HCT116 (cell line): Measurements from ENCODE around the gene ACER3. TPM values are rescaled to one million over a fixed set of nuclear protein-coding genes. Genes with fewer than 3 reads are reported as not detected.

Experiments
- ATAC-seq: fragments of 200-7000 bp; cut with Tn5 transposase; 2 replicates; pipeline ENCODE4 v1.9.1; 2020; ENCODE audit warnings: mild to moderate bottlenecking, moderate library complexity
- BruUV-seq: library from RNA; stranded (reverse); fragments of 400-500 nt; replicated peaks from 2 replicates; lab custom pipeline; 2021; lab: Mats Ljungman, UMichigan
- CTCF ChIA-PET: fragments of 300-600 bp; sonication (Branson Sonifier 250); formaldehyde crosslinking; loops from one replicate; lab custom pipeline; 2021; ENCODE audit warnings: antibody characterized with exemption; lab: Charles Lee
- POLR2A ChIA-PET: fragments of 300-600, 350-600 bp; sonication (Branson Sonifier 250); formaldehyde crosslinking; loops from one replicate; lab custom pipeline; 2021; ENCODE audit warnings: antibody characterized with exemption; lab: Charles Lee
- RAD21 ChIA-PET, 2 experiments: fragments of 300-600 bp; sonication (Branson Sonifier 250); formaldehyde crosslinking; loops; one replicate each; lab custom pipeline; 2023; ENCODE audit warnings: low total read pairs in 2 of 2; ENCODE audit not compliant: uncharacterized antibody in 2 of 2, unreplicated experiment in 2 of 2, low non-redundant PET in 1 of 2; lab: Charles Lee
- DNase-seq: peaks from one replicate; pipeline ENCODE4 v3.0.0-alpha.2; 2010; ENCODE audit warnings: low read depth, low spot score
- H2AFZ ChIP-seq: fragments of 200-600 bp; shearing (Covaris generic), sonication (generic); 2 replicates; pipeline ENCODE4 v1.6.1; 2017; ENCODE audit warnings: low read depth, mixed run types, mixed read lengths, antibody characterized with exemption, low read length; ENCODE audit not compliant: poor library complexity, severe bottlenecking
- H3K27ac ChIP-seq: 2 replicates; pipeline ENCODE4 v1.5.1; 2012; ENCODE audit warnings: low read depth, low read length
- H3K27me3 ChIP-seq: fragments of 200-600 bp; sonication (generic); 2 replicates; pipeline ENCODE4 v1.6.1; 2016; ENCODE audit warnings: mixed run types, low read length, mixed read lengths; ENCODE audit not compliant: insufficient read depth
- H3K36me3 ChIP-seq, 2 experiments: fragments of 200-500 bp in 1 of 2; fragments of 200-600 bp in 1 of 2; sonication (Bioruptor generic) in 1 of 2; sonication (generic) in 1 of 2; 2 replicates each; pipeline versions ENCODE4 v1.5.1 to v1.6.1; 2014 to 2016; ENCODE audit warnings: low read length in 2 of 2, inconsistent platforms in 1 of 2, mixed read lengths in 1 of 2, mixed run types in 1 of 2; ENCODE audit not compliant: insufficient read depth in 2 of 2, control insufficient read depth in 1 of 2
- H3K4me1 ChIP-seq, 2 experiments: fragments of 200-600 bp in 1 of 2; sonication (generic) in 1 of 2; 2 replicates each; pipeline versions ENCODE4 v1.5.1 to v1.6.1; 2012 to 2017; ENCODE audit warnings: low read length in 2 of 2, inconsistent platforms in 1 of 2, mild to moderate bottlenecking in 1 of 2, mixed read lengths in 1 of 2, mixed run types in 1 of 2, moderate library complexity in 1 of 2; ENCODE audit not compliant: insufficient read depth in 2 of 2, control insufficient read depth in 1 of 2
- H3K4me2 ChIP-seq: fragments of 200-600 bp; sonication (generic); 2 replicates; pipeline ENCODE4 v1.6.1; 2017; ENCODE audit warnings: mixed run types, low read length, mixed read lengths
- H3K4me3 ChIP-seq, 2 experiments: fragments of 200-600 bp in 1 of 2; sonication (generic) in 1 of 2; replicated peaks in 1 of 2; 2 replicates each; pipeline ENCODE4 v1.5.1; 2011 to 2016; ENCODE audit warnings: low read length in 2 of 2, control low read depth in 1 of 2, low read depth in 1 of 2, mild to moderate bottlenecking in 1 of 2, mixed read lengths in 1 of 2, mixed run types in 1 of 2
- H3K79me2 ChIP-seq: fragments of 200-600 bp; sonication (generic); 2 replicates; pipeline ENCODE4 v1.6.1; 2017; ENCODE audit warnings: mild to moderate bottlenecking, mixed run types, low read length, moderate library complexity, mixed read lengths; ENCODE audit not compliant: insufficient read depth
- H3K9ac ChIP-seq: fragments of 200-600 bp; sonication (generic); 2 replicates; pipeline ENCODE4 v1.6.1; 2016; ENCODE audit warnings: low read length, mixed read lengths
- H3K9me2 ChIP-seq: fragments of 200-600 bp; sonication (generic), shearing (Covaris generic); 2 replicates; pipeline ENCODE4 v1.6.1; 2017; ENCODE audit warnings: mixed run types, mild to moderate bottlenecking, moderate library complexity; ENCODE audit not compliant: insufficient read depth
- H3K9me3 ChIP-seq, 2 experiments: fragments of 200-500 bp in 1 of 2; fragments of 200-600 bp in 1 of 2; sonication (Bioruptor generic) in 1 of 2; sonication (generic) in 1 of 2; 2 replicates each; pipeline ENCODE4 v1.6.1; 2014 to 2017; ENCODE audit warnings: low read length in 2 of 2, mixed read lengths in 2 of 2, inconsistent platforms in 1 of 2, low read depth in 1 of 2, mild to moderate bottlenecking in 1 of 2, mixed run types in 1 of 2, moderate library complexity in 1 of 2; ENCODE audit not compliant: control insufficient read depth in 1 of 2, insufficient read depth in 1 of 2
- H4K20me1 ChIP-seq: fragments of 200-600 bp; sonication (generic), shearing (Covaris generic); 2 replicates; pipeline ENCODE4 v1.6.1; 2017; ENCODE audit warnings: mixed run types, mild to moderate bottlenecking, moderate library complexity; ENCODE audit not compliant: insufficient read depth
- ZNF274 ChIP-seq: fragments of 200-500 bp; sonication (Bioruptor generic); IDR thresholded peaks from 2 replicates; pipeline ENCODE4 v1.6.1; 2014; ENCODE audit warnings: mild to moderate bottlenecking, low read depth, low read length, inconsistent platforms
- intact Hi-C: fragments of 100-400 bp; cut with micrococcal nuclease; formaldehyde crosslinking; loops from 2 replicates; pipeline ENCODE4 v1.10.0; 2022
- total RNA-seq: library from RNA; stranded (reverse); gene quantifications from one replicate; pipeline ENCODE4 v1.2.1, GENCODE V29; 2021; ENCODE audit not compliant: unreplicated experiment
- TF ChIP-seq, protein P1 (sequence below), 3 experiments: fragments of 200-600 bp in 1 of 3; sonication (generic) in 1 of 3; IDR thresholded peaks in 2 of 3; conservative IDR thresholded peaks in 1 of 3; 2 replicates each; pipeline ENCODE4 v1.5.1; 2012 to 2017; ENCODE audit warnings: low read depth in 2 of 3, low read length in 2 of 3, antibody characterized with exemption in 1 of 3, borderline replicate concordance in 1 of 3, control low read depth in 1 of 3, mild to moderate bottlenecking in 1 of 3, mixed read lengths in 1 of 3, mixed run types in 1 of 3, moderate library complexity in 1 of 3; ENCODE audit not compliant: insufficient read depth in 1 of 3

ACER3 gene
- total RNA-seq, 1 experiment from 2014 or later: 19.1 TPM

DNA sequence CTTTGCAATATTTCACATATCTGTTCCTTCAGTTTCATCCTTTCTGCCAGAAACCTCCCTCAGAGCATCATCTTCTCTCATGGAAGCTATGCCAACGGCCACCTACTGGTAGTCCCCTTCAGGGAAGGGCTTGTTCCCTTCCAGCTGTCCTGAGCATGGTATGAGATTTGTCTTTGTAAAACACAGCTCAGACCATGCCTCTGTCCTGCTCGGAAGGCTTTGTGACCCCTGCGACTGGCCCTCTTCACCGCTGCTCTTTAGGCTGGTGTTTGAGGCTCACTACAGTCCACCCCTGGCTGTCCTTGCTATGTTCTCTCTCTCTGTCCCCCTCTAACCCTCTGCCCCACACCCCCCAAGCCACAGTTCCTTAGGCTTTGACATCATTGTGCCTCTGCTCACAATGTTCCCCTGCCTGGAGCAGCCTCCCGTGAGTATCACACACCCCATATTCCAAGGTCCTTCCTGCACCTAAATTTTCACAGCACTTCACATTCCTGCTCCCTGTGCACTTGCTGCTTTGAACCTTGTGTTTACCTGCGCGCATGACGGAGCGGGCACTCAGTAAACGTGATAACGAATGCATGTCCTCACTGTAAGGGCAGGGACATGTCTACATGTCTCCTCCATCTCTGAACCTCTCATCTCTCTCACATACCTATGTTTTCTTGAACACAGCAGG, 24.0 kb upstream of the ACER3 start:
- no peak overlapping the region for H3K27ac ChIP-seq
- intact Hi-C loops: no loop called here
- no peak for DNase-seq
- ChIA-PET RAD21 (interaction anchor here in 1 of 2 experiments (0.6 kb wide), 1 partner anchor 8 kb away, joined by 4 read pairs; no protein-coding TSS in a partner anchor), POLR2A (no interaction called here), CTCF (no interaction called here)
- ATAC-seq: no peak
- no peaks in the 10 kb centered on the region for H4K20me1 ChIP-seq
- TF ChIP-seq ZNF274: no peak
- TF ChIP-seq, protein P1, sequence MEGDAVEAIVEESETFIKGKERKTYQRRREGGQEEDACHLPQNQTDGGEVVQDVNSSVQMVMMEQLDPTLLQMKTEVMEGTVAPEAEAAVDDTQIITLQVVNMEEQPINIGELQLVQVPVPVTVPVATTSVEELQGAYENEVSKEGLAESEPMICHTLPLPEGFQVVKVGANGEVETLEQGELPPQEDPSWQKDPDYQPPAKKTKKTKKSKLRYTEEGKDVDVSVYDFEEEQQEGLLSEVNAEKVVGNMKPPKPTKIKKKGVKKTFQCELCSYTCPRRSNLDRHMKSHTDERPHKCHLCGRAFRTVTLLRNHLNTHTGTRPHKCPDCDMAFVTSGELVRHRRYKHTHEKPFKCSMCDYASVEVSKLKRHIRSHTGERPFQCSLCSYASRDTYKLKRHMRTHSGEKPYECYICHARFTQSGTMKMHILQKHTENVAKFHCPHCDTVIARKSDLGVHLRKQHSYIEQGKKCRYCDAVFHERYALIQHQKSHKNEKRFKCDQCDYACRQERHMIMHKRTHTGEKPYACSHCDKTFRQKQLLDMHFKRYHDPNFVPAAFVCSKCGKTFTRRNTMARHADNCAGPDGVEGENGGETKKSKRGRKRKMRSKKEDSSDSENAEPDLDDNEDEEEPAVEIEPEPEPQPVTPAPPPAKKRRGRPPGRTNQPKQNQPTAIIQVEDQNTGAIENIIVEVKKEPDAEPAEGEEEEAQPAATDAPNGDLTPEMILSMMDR (IDR thresholded peaks at IDR 0.05 in 2 of 3, conservative IDR thresholded peaks at IDR 0.05 in 1 of 3; ENCODE audit: borderline replicate concordance in 1 of 3, insufficient read depth in 1 of 3, low read depth in 2 of 3, low read length in 2 of 3): peak in 2 of 3 experiments; percentile 13 to 16; a peak in 1 of 6 replicates
- no peak overlapping the region for H3K4me2 ChIP-seq
- no peaks in the 10 kb centered on the region for H3K79me2 ChIP-seq
- H3K27me3 ChIP-seq: no peaks in the 10 kb centered on the region
- no TSS peak for BruUV-seq
- peaks cover 4 to 23% of the 10 kb centered on the region in 2 experiments; a peak in 3 of 4 replicates for H3K4me1 ChIP-seq
- H2AFZ ChIP-seq: no peak overlapping the region
- no peaks in the 10 kb centered on the region for H3K36me3 ChIP-seq
- no peak overlapping the region for H3K4me3 ChIP-seq
- H3K9me3 ChIP-seq: no peaks in the 10 kb centered on the region
- H3K9me2 ChIP-seq: no peaks in the 10 kb centered on the region
- H3K9ac ChIP-seq: no peak overlapping the region
